Measurements from ENCODE around the gene CSTF2. TPM values are rescaled to one million over a fixed set of nuclear protein-coding genes. Genes with fewer than 3 reads are reported as not detected.
"Not testable (repeated sequence)": the region's sequence is repeated elsewhere in the genome, so short reads cannot be mapped to it uniquely, and the experiment has no call there.

The CSTF2 gene, protein sequence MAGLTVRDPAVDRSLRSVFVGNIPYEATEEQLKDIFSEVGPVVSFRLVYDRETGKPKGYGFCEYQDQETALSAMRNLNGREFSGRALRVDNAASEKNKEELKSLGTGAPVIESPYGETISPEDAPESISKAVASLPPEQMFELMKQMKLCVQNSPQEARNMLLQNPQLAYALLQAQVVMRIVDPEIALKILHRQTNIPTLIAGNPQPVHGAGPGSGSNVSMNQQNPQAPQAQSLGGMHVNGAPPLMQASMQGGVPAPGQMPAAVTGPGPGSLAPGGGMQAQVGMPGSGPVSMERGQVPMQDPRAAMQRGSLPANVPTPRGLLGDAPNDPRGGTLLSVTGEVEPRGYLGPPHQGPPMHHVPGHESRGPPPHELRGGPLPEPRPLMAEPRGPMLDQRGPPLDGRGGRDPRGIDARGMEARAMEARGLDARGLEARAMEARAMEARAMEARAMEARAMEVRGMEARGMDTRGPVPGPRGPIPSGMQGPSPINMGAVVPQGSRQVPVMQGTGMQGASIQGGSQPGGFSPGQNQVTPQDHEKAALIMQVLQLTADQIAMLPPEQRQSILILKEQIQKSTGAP
- total RNA-seq, result 10 to 100 TPM; 34.2 to 35.5 TPM

DNA sequence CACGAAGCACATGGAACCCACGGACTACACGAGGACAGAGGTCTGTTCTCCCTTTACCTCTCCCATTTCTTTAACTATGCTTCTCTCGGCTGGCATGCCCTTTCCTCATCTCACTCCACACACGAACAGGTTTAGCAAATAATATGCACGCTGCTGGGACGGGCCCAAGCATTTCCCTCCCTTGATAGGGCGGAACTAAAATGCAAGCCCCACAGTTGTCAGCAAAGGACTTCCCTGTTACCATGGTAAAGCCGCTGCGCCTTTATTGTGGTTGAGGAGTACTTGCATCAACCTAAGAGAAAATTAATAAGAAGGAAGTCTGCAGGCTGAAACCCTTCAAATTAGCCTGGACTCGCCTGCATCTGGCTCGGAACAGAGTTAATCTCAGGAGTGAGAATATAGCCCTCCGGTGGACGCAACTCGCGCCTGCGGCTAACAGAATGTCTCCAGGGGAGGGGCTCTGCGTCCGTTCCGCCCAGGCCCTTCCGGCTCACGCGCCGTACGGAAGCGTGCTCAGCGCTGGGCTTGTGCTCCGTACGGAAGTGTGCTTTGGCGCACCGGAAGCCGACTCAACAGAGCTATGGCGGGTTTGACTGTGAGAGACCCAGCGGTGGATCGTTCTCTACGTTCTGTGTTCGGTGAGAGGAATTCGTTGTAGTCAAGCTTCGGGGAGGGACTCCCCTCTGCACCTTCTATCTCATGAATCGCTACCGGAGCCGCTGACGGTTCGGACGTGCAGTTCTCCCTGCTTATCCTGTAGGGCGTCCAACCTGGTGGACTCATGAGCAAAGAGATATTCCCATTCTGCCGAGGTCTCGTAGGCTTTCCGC is at the start of gene CSTF2:
TSS of gene CSTF2 (plus strand) at position 555 of the 830 bp plus-strand sequence. CDS start at position 581, 26 bp downstream.
- Mint-ChIP-seq H3K27me3 (ENCODE audit: low read depth) (peaks cover 12% of the 10 kb centered on the region), H3K36me3 (ENCODE audit: low read depth) (peaks cover 25% of the 10 kb centered on the region), H3K27ac (peak within 1 kb of the TSS; percentile 93), H3K4me3 (peak within 1 kb of the TSS; percentile 83), H3K9me3 (ENCODE audit: insufficient read depth) (no peaks in the 10 kb centered on the region), H3K4me1 (ENCODE audit: low read depth) (peaks cover 15% of the 10 kb centered on the region)
- ChIA-PET POLR2A (interaction anchor here (0.6 to 1.8 kb wide), 3 partner anchors 10 to 278 kb away, joined by 4 to 26 read pairs (median 5); partner anchors contain the start of gene CENPI), CTCF (interaction anchor here (0.6 to 1.0 kb wide), 2 partner anchors 10 to 571 kb away, joined by 3 to 4 read pairs; partner anchors contain the start of gene RPL36A)
- DNase-seq, result peak; percentile 85
- peak; percentile 96 for ATAC-seq

DNA sequence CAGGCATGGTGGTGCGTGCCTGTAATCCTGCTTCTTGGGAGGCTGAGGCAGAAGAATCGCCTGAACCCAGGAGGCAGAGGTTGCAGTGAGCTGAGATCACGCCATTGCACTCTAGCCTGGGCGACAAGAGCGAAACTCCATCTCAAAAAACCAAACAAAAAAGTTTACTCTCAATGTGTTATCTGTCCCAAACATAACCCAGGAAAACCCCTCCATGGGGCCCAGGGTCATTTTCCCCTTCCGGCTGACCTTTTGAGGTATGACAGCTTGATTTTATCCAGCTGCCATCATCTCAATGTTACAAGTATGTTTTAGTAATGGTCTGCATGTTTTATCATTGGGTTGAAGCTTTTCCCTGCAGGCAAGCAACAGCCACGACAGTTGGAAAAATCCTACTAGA is 23.8 kb upstream of the CSTF2 start:
- H3K9me3 Mint-ChIP-seq (ENCODE audit: insufficient read depth); POLR2A ChIA-PET; DNase-seq; H3K36me3 Mint-ChIP-seq (ENCODE audit: low read depth); CTCF ChIA-PET; H3K27ac Mint-ChIP-seq; H3K4me1 Mint-ChIP-seq (ENCODE audit: low read depth); H3K4me3 Mint-ChIP-seq; H3K27me3 Mint-ChIP-seq (ENCODE audit: low read depth); ATAC-seq: not testable (repeated sequence)

- ChIA-PET CTCF (no interaction called here), POLR2A (no interaction called here)
- no peak overlapping the region for H3K27ac Mint-ChIP-seq
- peaks cover 2% of the 10 kb centered on the region for H3K27me3 Mint-ChIP-seq (ENCODE audit: low read depth)
- no peaks in the 10 kb centered on the region for H3K4me1 Mint-ChIP-seq (ENCODE audit: low read depth)
- no peaks in the 10 kb centered on the region for H3K36me3 Mint-ChIP-seq (ENCODE audit: low read depth)
- H3K9me3 Mint-ChIP-seq (ENCODE audit: insufficient read depth), result no peaks in the 10 kb centered on the region
- no peak for DNase-seq
- H3K4me3 Mint-ChIP-seq, result no peak overlapping the region
- ATAC-seq, result no peak
Observed at GRCh38 chrX:100797359-100797758, 22.8 kb upstream of the CSTF2 start.

DNA sequence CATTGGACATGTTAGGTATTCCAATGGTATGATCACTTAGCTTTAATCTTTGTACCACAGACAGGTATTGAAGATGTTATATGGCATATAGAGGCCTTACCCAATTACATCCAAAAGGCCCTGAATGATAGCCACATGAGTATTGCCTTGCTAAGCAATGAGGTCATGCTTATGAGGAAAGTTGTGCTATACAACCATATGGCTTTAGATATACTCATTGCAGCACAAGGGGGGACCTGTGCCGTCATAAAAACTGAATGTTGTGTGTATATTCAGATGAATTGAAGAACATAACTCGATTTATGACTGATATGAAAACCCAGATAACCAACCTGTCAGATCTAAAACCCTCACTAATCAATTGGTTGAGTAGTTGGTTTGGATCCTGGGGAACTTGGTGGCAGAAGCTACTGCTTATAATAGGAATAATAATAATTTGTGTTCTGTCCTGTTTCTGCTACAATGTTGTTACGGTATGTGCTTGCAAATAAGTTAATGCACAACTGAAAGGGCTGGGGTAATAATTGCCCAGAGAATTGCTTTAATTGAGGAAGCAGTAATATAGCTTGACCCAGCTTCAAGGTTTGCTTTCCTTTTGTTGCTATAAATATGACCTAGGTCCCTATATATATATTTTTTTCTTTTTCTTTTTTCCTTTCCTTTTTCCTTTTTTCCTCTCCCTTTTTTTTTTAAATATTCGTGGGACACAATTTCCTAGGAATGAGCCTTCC is 21.5 kb upstream of the CSTF2 start:
- no peak overlapping the region for H3K4me3 Mint-ChIP-seq
- no peaks in the 10 kb centered on the region for H3K36me3 Mint-ChIP-seq (ENCODE audit: low read depth)
- DNase-seq (no peak), ATAC-seq (no peak)
- no peaks in the 10 kb centered on the region for H3K9me3 Mint-ChIP-seq (ENCODE audit: insufficient read depth)
- POLR2A ChIA-PET, result no interaction called here
- H3K27me3 Mint-ChIP-seq (ENCODE audit: low read depth), result peaks cover 2% of the 10 kb centered on the region
- no peaks in the 10 kb centered on the region for H3K4me1 Mint-ChIP-seq (ENCODE audit: low read depth)
- CTCF ChIA-PET, result no interaction called here
- H3K27ac Mint-ChIP-seq, result no peak overlapping the region

- Mint-ChIP-seq H3K27ac (no peak overlapping the region), H3K4me3 (no peak overlapping the region), H3K4me1 (ENCODE audit: low read depth) (no peaks in the 10 kb centered on the region), H3K36me3 (ENCODE audit: low read depth) (no peaks in the 10 kb centered on the region), H3K27me3 (ENCODE audit: low read depth) (peaks cover 8% of the 10 kb centered on the region), H3K9me3 (ENCODE audit: insufficient read depth) (peaks cover 3% of the 10 kb centered on the region)
- DNase-seq (no peak), ATAC-seq (no peak)
- ChIA-PET CTCF (no interaction called here), POLR2A (interaction anchor here (0.7 kb wide), 1 partner anchor 17 kb away, joined by 4 read pairs; the partner anchor contains the start of gene CSTF2)
Observed at GRCh38 chrX:100802843-100803242, 17.3 kb upstream of the CSTF2 start.

- no peak overlapping the region for H3K4me3 Mint-ChIP-seq
Observed at GRCh38 chrX:100804780-100805179, 15.4 kb upstream of the CSTF2 start.

DNA sequence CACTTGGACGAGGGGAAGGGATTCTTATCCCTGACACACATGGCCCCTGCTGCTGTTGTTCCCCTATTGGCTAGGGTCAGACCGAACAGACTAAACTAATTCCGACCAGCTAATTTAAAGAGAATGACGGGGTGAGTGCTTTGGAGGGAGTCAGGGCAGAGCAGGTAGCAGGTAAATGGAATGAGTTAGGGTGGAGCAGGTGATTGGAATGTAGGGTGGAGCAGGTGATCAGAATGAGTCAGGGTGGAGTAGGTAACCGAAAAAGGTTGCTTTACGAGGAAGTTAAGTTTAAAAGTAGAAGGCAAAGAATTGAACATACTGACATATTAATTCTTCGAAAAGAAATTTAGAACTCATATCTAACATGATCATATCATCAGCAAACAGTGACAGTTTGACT is 11.9 kb upstream of the CSTF2 start:
- CTCF ChIA-PET; H3K4me3 Mint-ChIP-seq; H3K4me1 Mint-ChIP-seq (ENCODE audit: low read depth); H3K27ac Mint-ChIP-seq; H3K9me3 Mint-ChIP-seq (ENCODE audit: insufficient read depth); H3K36me3 Mint-ChIP-seq (ENCODE audit: low read depth); DNase-seq; ATAC-seq; POLR2A ChIA-PET: not testable (repeated sequence)
- H3K27me3 Mint-ChIP-seq (ENCODE audit: low read depth), result peaks cover 13% of the 10 kb centered on the region

More at GRCh38 chrX:100804780-100805179, 15.4 kb upstream of the CSTF2 start:
- ATAC-seq (no peak), DNase-seq (no peak)
- ChIA-PET CTCF (no interaction called here), POLR2A (no interaction called here)
- H3K36me3 Mint-ChIP-seq (ENCODE audit: low read depth), result no peaks in the 10 kb centered on the region
- H3K27me3 Mint-ChIP-seq (ENCODE audit: low read depth), result peaks cover 12% of the 10 kb centered on the region
- no peaks in the 10 kb centered on the region for H3K4me1 Mint-ChIP-seq (ENCODE audit: low read depth)
- peaks cover 3% of the 10 kb centered on the region for H3K9me3 Mint-ChIP-seq (ENCODE audit: insufficient read depth)
- H3K27ac Mint-ChIP-seq, result no peak overlapping the region

DNA sequence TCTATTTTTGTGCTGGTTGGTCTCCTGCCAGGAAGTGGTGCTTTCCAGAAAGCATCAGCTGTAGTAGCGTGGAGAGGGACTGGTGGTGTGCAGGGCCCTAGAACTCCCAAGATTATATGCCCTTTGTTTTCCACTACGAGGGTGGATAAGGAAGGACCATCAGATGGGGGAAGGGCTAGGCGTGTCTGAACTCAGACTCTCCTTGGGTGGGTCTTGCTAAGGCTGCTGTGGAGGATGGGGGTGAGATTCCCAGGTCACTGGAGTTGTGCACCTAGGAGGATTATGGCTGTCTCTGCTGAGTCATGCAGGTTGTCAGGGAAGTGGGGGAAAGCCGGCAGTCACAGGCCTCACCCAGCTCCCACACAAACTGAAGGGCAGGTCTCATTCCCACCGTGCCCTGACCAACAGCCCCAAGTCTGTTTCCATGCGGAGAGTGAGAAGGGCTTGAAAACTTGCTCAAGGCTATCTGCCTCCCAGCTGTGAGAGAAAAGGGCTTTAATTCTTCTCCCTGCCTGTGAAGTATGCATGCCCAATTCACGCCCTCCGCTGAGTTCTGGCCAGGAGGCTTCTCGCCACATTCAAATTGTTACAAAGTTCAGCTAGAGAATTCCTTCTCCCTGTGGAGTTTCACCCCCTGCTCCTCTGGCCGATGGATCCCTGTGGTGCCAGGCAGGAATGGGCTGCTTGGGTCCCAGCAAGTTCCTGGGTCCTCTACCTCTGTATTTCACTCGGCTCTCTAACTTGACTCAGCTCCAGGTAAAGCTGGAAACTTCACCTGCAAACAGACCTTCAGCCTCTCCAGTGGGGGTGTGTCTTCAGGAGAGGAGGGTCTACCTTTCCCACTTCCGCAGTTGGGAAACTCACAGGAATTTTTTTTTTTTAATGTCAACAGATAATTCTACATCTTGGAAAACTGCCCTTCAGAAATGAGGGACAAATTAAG is 7.7 kb upstream of the CSTF2 start:
- ATAC-seq (no peak), DNase-seq (no peak)
- Mint-ChIP-seq H3K4me1 (ENCODE audit: low read depth) (no peaks in the 10 kb centered on the region), H3K27me3 (ENCODE audit: low read depth) (peaks cover 21% of the 10 kb centered on the region), H3K36me3 (ENCODE audit: low read depth) (no peaks in the 10 kb centered on the region), H3K9me3 (ENCODE audit: insufficient read depth) (no peaks in the 10 kb centered on the region), H3K4me3 (no peak overlapping the region), H3K27ac (no peak overlapping the region)
- POLR2A ChIA-PET, result no interaction called here
- CTCF ChIA-PET, result no interaction called here

- POLR2A ChIA-PET, result no interaction called here
- Mint-ChIP-seq H3K36me3 (ENCODE audit: low read depth) (peaks cover 6% of the 10 kb centered on the region), H3K27ac (no peak overlapping the region), H3K4me1 (ENCODE audit: low read depth) (peaks cover 13% of the 10 kb centered on the region), H3K9me3 (ENCODE audit: insufficient read depth) (no peaks in the 10 kb centered on the region), H3K27me3 (ENCODE audit: low read depth) (peaks cover 14% of the 10 kb centered on the region), H3K4me3 (no peak overlapping the region)
- no peak for DNase-seq
- no peak for ATAC-seq
- CTCF ChIA-PET, result no interaction called here
Observed at GRCh38 chrX:100817340-100817739, 2.9 kb upstream of the CSTF2 start.

GRCh38 chrX:100819534-100819836 is 706 bp upstream of the CSTF2 start:
- CTCF ChIA-PET, result no interaction called here
- DNase-seq, result no peak

GRCh38 chrX:100829730-100830129 is 9.5 kb downstream of the CSTF2 start:
- ATAC-seq, result peak; percentile 75
- POLR2A ChIA-PET, result interaction anchor here (4.2 kb wide), 1 partner anchor 9 kb away, joined by 26 read pairs; the partner anchor contains the start of gene CSTF2

More at GRCh38 chrX:100819534-100819836, 706 bp upstream of the CSTF2 start:
- no peaks in the 10 kb centered on the region for H3K9me3 Mint-ChIP-seq (ENCODE audit: insufficient read depth)
- no peak for ATAC-seq
- peaks cover 14% of the 10 kb centered on the region for H3K27me3 Mint-ChIP-seq (ENCODE audit: low read depth)
- POLR2A ChIA-PET, result no interaction called here
- H3K4me3 Mint-ChIP-seq, result peak overlapping the region; percentile 83
- peaks cover 22% of the 10 kb centered on the region for H3K36me3 Mint-ChIP-seq (ENCODE audit: low read depth)
- peaks cover 15% of the 10 kb centered on the region for H3K4me1 Mint-ChIP-seq (ENCODE audit: low read depth)
- peak overlapping the region; percentile 93 for H3K27ac Mint-ChIP-seq

More at GRCh38 chrX:100829730-100830129, 9.5 kb downstream of the CSTF2 start:
- Mint-ChIP-seq H3K4me3 (peak overlapping the region; percentile 36), H3K9me3 (ENCODE audit: insufficient read depth) (no peaks in the 10 kb centered on the region), H3K4me1 (ENCODE audit: low read depth) (peaks cover 17% of the 10 kb centered on the region), H3K27ac (peak overlapping the region; percentile 83), H3K27me3 (ENCODE audit: low read depth) (no peaks in the 10 kb centered on the region), H3K36me3 (ENCODE audit: low read depth) (peaks cover 57% of the 10 kb centered on the region)
- CTCF ChIA-PET, result interaction anchor here (0.5 to 0.9 kb wide), 2 partner anchors 9 to 567 kb away, joined by 3 read pairs; partner anchors contain the start of gene CSTF2
- no peak for DNase-seq

All from activated CD8-positive, alpha-beta T cell treated with anti-CD3 and anti-CD28 coated beads, Interleukin-2, amount 10 ng/mL, durations not matched to agents 7 days and 5 days (primary cell).